IPS-18c (cell line): ENCODE measurements around the gene IL16.

ENCODE experiments used
- H3K4me3 ChIP-seq: 2 replicates; pipeline ENCODE4 v1.7.0; 2013; ENCODE audit warnings: low read depth, mild to moderate bottlenecking, low read length, moderate library complexity; ENCODE audit not compliant: insufficient read depth
- H3K9me3 ChIP-seq: one replicate; pipeline ENCODE4 v1.6.1; 2013; ENCODE audit warnings: mild to moderate bottlenecking, low read length, moderate library complexity; ENCODE audit not compliant: control insufficient read depth, insufficient read depth

IL16 gene

DNA sequence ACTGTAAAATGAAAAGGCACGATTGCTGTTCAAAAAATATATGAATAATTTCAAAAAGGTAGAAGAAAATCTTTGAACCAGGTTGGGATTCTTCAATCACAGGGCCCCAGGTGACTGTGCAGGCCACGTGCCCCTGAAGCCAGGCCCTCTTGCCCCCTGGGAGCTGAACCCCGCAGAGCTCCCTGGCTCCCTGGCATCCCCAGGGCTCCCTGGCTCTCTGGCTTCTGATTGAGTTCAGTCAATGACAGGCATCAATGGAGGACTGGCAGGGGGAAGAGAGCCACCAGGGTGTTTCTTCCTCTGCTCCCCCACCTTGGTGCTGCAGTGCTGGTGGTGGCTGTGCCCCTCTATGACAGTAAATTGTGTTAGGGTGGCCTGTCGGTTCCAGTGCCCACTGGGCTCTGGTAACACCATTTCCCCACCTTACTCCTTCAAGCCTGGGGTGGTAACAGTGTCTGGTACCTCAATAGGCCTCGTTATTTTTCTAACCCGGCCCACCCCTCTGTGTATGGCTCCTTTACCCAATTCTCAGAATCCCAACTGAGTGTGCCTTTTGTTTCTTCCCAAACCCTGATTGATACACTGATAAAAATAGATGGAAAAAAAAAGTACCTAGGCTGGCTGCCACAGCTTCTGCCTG lies 64.6 kb downstream of the IL16 start:
- Histone ChIP-seq H3K4me3 (no peak overlapping the region), H3K9me3 (no peaks in the 10 kb centered on the region)

DNA sequence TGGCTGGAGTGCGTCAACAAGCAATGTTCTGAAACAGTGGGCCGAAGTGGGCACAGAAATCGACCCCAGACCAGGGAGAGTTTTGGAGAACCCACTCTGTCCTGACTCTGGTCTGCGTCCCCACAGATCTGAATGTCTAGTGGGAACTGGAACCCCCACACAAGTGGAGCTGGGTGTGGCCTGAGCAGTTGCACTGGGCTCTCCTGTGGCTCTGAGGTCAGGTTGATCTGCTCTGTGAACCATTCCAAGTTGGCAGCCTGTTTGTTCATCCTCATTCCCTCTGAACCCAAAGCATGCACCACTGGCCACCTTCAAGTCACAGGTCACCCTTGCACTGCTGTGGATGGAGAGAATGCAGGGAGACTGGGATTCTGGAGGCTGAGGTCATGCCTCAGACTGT lies 66.8 kb downstream of the IL16 start:
- Histone ChIP-seq H3K9me3 (no peaks in the 10 kb centered on the region), H3K4me3 (no peak overlapping the region)

DNA sequence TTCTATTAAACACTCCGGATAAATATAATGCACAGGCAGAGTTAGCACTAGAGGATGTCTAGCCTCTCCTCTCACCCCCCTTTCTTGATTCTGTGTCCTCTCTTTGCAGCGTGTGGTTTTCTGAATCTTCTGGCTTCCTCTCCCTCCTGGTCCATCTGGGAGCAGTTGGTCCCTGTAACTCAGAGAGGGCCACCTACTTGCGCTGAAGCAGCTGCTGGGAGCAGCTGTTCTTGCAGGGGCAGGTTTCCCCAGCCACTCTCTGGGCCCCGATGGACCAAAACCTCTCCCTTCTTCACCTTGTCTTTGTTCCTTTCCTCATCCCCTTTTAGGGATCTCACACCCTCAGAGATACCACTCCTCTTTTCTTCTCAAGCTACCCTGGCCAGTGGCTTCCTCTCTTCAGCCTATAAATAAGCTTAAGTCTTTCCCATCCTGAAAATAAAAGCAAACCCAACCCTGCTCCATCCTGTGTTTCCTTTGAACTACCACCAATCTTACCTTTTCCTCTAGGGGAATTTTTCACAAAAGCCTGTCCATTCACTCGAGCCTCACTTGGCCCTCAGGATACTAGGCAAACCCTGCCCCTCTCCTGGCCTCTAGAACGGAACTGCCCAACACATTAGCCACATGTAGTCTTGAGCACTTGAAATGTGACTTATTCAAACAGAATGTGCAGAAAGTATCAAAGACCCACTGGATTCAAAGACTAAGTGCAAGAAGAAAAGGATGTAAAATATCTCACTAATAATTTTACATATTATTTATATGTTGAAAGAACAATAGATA lies 67.6 kb downstream of the IL16 start:
- Histone ChIP-seq H3K9me3 (no peaks in the 10 kb centered on the region), H3K4me3 (no peak overlapping the region)

DNA sequence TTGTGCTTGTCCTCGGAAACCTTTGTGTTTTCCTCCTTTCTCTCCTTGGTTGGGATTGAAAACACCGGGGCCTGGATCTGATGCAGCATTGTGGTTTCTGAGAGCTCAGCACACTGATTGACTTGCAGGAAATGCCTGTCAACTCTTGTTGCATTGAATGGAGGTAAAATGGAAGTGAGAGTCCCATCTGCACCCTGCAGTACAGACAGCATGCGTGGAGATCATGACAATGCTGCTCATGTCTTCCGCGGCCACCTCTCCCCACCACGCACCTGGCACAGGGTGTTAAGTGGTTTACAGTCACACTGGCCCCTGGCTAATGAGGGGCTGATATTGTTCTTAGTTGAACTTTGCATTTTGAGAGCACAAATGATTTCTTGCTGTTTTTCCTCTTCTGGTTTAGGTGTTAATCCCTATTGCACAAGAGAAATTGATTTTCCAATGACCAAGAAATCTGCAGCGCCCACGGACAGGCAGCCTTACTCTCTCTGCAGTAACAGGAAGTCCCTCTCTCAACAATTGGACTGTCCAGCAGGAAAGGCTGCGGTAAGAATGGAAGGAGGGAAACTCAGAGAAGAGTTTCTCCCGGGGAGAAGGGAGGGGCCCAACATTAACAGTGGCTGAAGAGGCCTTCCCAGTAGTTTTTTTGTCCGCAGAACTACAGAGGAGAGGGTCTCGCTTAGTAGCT lies 68.7 kb downstream of the IL16 start:
- H3K9me3 ChIP-seq: no peaks in the 10 kb centered on the region
- H3K4me3 ChIP-seq: no peak overlapping the region

DNA sequence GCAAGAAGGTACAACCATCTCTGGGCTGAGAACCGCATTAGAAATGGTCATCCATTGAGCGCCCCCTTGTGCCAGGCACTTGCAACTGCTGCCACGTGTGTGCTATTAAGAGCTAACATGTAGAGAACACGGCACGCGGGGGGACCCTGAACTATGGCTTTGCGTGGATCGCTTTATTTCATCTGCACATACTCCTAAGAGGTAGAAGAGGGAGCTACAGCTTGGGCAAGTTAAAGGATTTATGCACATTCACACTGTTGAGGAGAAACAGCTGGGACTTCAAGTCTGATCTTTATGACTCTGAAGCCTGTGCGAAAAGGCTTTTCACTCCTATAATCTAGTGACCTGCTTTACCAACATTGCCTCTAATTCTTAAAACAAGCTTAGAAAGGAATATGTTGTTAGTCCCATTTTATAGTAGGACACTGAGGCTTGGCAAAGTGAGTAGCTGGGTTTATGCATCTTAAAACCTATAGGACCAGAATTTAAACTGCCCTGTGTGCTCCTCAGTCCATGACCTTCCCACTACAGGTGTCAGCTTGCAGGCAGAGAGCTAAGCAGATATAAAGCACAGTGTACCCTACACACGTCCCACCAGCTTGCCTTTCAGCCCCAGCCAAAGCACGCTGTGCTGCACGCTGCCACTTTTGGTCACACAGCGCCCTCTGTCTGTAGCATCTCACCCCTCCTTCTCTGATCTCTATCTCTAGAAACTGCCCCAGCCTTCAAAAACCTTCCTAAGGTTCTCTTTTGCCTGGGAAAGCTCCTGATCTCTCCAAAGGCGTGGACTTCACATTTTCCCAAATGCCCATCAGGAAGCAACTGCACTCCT lies 69.5 kb downstream of the IL16 start:
- no peak overlapping the region for H3K4me3 ChIP-seq
- H3K9me3 ChIP-seq: no peaks in the 10 kb centered on the region

DNA sequence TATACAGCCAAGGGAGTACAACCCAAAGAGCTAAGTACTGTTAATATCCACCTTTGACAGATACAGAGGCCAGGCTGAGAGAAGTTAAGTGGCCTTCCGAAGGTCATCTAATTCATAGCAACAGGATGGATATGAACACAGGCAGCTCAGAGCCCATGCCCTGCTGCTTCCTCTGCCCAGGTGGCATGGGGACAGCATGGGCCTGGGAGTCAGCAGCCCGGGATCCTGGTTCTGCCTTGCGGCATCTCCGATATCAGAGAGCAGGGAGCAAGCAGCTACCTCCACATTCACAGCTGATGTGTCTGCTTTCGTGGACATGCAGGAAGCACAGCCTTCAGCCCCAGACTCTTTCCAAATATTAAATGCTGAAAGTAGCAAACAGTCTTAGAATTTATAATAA lies 71.7 kb downstream of the IL16 start:
- no peak overlapping the region for H3K4me3 ChIP-seq
- no peaks in the 10 kb centered on the region for H3K9me3 ChIP-seq

DNA sequence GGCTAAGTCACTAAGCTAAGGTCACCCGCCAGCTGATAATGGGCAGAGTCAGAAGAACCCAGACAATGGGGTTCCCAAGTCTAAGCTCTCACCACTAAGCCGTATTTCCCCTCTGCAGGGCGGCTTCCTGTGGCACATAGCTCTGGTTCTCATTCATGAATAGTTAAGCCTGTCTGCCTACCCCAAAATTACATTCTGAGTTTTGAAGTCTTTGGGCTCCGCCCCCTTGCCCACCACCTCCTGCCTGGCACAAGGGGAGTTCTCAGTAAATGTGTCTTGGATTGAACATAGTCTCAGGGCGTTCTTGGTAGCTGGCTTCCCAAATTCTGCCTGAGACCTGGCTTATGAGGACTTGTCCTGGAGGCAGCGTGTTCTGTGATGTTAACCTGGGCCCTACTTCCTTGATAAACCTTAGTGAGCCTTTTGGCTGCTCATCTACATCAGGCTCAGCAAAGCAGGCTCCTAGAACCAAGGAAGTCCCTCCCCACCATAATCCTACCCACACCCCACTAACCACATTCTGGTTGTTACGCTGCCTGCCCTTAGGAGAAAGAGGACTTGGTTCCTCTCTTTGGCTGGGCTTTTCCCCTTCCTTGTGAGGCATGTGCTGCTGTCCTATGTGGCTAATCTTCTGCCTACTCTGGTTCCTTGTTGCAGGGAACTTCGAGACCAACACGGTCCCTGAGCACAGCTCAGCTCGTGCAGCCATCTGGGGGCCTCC lies 72.4 kb downstream of the IL16 start:
- H3K9me3 ChIP-seq: no peaks in the 10 kb centered on the region
- H3K4me3 ChIP-seq: no peak overlapping the region

DNA sequence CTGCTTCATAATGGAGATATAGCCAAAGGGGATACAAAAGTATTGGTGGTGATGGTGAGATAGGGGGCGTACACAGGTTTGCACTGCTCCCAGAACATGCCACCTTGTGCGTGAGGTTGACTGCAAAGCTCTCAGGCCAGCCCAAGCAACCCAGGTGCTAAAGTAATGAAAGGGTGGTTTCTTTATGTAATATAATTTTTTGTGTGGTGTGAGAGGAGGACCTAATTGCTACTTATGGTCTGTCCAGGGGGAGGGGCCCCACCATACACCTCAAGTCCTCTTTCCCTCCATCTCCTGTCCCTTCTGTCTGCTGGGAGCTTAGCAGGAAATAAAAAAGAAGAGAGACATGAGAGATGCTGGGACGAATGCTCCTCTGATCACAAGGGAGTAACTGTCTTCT lies 73.5 kb downstream of the IL16 start:
- H3K9me3 ChIP-seq: no peaks in the 10 kb centered on the region
- H3K4me3 ChIP-seq: no peak overlapping the region

DNA sequence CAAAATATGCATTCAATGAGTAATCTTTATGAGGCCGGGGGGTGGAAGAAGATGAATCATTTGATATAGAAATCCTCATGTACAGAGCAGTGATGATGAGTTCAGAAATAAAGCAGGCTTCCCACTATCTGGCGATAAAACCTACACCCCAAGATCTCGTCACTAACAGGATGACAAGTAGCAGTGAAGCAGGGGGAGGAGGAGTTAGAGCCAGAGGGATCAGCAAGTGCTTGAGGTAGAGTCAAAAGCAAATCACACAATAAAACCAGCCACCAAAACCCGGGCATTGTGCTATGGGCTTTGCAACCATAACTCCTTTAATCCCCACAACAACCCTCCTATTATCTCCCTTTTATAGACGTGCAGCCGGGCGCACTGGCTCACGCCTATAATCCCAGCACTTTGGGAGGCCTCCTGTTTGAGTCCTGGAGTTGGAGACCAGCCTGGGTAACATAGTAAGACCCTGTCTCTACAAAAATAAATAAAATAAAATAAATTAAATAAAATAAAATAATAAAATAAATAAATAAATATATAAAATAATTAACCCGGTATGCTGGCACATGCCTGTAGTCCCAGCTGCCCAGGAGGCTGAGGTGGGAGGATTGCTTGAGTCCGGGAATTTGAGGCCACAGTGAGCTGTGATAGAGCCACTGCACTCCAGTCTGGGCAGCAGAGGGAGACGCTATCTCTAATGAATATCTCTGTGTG lies 74.3 kb downstream of the IL16 start:
- H3K9me3 ChIP-seq: no peaks in the 10 kb centered on the region
- H3K4me3 ChIP-seq: no peak overlapping the region

DNA sequence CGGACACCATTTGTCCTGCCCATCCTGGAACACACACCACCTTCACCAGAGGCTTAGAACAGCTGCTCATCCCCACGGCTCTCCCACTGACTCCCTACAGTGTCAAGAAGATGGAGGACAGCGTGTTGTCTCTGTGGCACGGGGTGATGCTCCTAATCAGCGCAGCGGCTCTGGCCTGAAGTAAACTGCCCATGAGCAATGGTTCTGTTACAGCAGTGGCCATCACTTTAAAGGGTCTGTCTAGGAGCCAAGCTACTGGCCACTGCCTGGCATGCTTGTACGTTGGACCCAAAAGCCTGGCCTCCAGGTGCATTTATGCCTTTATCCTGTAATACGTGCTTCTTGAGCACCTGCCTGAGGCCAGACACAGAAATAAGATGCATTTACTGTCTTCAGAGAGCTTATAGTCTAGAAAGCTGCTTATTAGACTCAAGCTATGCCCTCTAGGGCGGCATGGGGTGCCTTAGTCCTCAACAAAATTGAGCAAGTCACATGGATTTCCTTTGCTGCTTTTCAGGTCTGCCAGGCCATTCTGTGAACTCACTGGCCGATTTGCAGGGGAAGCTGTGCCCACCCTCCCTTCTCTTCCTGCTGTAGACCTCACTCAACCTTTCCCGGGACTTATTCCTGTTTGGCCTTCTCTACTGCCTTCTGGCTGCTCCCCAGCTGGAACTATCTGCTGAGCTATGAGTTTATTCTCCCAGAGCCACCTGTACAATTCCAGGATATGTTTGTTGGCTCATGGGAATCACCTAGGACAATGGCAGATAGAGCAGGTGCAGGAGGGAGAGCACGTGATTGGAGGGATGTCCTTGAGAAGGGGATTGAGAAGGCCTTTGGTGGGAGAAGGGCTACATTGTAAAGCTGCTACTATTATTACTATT lies 75.3 kb downstream of the IL16 start:
- H3K4me3 ChIP-seq: no peak overlapping the region
- H3K9me3 ChIP-seq: no peaks in the 10 kb centered on the region

DNA sequence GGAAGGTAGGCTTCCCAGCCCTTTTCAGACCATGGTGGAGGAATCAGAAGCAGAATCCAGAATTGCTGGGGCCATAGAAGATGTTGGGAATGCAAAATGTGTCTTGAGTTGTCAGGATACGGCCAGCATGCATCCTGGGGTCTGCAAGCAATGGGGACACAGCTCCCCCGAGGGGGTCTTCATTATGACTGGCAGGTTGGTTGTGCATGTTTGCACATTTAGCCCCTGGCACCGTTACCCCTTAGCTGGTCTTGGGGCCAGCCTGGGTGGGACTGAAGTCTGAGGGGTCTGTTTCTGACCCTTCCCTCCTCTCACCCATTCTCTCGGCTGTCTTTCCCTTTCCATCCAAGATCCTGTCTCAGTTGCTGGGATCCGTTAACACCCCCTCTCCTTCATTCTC lies 76.5 kb downstream of the IL16 start:
- Histone ChIP-seq H3K4me3 (no peak overlapping the region), H3K9me3 (no peaks in the 10 kb centered on the region)

DNA sequence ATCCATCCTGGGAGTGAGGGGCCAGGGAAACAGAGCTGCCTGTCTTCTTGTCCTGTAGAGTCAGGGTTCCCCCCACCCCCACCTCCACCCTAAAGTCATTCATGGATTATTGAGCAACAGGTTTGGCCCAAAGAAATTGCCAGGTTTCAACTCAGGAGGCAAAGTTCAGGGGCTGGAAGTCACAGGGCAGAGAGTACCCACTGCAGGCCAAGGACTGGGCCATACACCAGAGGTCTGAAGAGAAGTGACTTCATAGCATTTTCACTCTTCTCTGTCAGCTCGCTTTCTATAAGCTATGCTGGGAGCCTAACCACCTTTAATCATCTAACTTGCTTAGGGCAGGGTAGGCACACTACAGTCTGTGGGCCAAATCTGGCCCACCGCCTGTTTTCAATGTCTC lies 77.2 kb downstream of the IL16 start:
- no peak overlapping the region for H3K4me3 ChIP-seq
- no peaks in the 10 kb centered on the region for H3K9me3 ChIP-seq

DNA sequence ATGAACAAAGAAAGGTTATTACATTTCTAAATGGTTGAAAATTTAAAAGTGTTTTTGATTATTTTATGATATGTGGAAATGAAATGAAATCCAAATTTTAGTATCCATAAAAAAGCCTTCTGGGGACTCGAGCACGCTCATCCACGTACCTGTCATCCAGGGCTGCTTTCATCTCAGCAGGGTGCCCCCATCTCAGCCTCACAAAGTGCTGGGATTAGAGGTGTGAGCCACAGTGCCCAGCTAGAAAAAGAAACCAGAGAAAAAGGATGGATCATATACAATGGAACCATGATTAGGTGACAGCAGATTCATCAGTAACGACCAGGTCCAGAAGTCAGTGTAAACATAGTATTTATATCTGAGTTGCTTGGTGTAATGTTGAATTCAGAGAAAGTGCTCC lies 77.6 kb downstream of the IL16 start:
- H3K4me3 ChIP-seq: no peak overlapping the region
- no peaks in the 10 kb centered on the region for H3K9me3 ChIP-seq

DNA sequence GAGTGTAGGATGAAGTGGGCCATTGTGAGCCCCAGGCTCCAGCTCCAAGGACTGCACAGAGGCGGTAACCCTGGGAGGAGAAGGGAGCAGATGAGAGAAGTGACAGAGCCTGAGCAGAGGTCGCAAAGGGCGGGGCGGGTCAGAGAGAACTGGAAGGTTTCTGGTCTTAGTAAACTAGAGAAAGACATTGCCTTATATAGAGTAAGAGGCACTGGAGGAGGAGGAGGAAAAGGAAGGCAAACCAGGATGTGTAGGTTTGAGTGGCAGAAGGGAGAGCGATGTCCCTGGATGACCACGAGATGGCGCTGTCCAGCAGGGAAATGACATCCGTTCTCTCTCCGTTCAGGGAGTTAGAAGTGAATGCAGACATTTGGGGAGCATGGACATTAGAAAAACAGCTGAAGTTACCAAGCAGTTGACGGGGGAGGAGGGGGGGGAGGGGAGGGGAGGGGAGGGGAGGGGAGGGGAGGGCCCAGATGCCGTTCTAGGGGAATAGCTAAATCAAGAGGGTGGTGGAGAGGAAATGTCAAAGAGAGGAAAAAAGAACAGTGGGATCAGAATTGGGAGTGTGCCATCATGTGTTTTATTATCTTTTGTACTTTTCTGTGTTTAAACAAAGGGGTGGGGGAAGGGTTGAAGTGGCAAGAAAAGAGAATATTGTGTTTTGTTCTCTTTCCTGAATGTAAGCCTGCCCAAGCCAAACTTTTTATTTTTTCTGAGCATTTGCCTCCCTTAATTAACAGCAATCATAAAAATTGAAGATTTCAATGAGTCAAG lies 78.4 kb downstream of the IL16 start:
- no peak overlapping the region for H3K4me3 ChIP-seq
- H3K9me3 ChIP-seq: no peaks in the 10 kb centered on the region
